SW 1271 (cell line): ENCODE measurements around the gene CYP2W1.

Experiments
- DNase-seq, 2 experiments: peaks; one replicate each; lab custom pipeline; 2025; lab: John Stamatoyannopoulos, UW

The CYP2W1 gene

DNA sequence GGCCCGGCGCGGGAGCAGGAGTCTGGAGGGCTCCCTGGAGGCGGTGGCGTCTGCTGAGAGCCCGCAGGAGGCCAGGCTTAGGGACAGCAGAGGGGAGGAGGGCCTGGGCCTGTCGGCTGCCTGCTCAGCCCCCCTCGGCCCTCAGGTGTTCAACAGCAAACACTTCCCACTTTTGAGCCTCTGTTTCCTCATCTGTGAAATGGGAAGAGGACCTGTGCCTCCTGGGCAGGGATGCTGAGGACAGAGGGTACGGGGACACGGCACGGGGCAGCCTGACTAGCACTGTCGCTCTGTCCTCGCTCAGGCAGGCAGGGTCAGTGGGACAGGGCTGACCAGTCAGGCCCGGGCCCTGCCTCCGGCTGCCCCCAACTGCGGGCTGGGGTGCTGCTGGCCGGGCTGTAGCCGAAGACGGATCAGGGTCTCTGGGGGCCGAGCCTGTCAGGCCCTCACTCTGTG is 663 bp downstream of the CYP2W1 start:
- DNase-seq, result no peak

- no peak for DNase-seq
Observed at GRCh38 chr7:984361-985126, 1.6 kb downstream of the CYP2W1 start.

DNA sequence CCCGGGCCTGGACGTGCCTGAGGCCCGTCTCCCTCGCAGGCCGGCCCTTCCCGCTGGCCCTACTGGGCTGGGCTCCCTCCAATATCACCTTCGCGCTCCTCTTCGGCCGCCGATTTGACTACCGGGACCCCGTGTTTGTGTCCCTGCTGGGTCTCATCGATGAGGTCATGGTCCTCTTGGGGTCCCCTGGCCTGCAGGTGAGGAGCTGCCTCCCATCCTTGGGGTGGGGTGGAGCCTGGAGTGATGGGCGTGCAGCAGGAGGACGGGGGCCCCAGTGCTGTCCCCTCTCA is 2.1 kb downstream of the CYP2W1 start:
- no peak for DNase-seq

DNA sequence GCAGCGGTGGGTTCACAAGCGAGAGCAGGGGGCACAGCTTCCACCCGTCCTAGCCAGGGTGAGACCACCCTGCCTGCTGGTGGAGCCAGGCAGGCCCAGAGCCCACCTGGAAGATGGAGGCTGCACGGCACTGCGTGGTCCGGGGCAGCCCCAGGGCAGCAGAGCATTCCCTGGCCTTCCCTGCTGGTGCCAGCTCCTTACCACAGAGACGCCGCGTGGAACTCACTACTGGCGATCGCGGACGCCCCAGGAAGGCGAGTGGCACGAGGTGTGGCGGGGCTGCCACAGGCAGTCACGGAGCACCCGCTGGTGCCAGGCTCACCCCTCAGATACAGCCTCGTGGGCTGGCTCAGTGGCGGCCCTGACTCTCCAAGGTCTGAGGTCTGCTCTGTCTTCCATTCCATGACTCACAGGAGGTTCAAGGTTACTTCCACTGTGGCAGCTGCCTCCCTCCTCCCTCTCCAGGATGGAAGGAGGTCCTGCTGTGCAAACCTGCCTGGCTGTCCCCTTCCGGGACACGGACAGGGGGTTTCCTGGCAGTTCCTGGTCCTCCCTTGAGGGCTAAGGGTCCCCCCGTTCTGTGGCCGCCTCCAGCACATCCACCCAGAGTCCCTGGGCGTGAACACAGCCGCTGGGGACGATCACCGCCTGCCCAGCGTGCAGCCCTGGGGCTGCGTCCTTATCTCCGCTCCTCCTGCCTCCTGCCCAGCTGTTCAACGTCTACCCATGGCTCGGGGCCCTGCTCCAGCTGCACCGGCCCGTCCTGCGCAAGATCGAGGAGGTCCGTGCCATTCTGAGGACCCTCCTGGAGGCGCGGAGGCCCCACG is 3.1 kb downstream of the CYP2W1 start:
- peak in 1 of 2 experiments; percentile 39 for DNase-seq

DNA sequence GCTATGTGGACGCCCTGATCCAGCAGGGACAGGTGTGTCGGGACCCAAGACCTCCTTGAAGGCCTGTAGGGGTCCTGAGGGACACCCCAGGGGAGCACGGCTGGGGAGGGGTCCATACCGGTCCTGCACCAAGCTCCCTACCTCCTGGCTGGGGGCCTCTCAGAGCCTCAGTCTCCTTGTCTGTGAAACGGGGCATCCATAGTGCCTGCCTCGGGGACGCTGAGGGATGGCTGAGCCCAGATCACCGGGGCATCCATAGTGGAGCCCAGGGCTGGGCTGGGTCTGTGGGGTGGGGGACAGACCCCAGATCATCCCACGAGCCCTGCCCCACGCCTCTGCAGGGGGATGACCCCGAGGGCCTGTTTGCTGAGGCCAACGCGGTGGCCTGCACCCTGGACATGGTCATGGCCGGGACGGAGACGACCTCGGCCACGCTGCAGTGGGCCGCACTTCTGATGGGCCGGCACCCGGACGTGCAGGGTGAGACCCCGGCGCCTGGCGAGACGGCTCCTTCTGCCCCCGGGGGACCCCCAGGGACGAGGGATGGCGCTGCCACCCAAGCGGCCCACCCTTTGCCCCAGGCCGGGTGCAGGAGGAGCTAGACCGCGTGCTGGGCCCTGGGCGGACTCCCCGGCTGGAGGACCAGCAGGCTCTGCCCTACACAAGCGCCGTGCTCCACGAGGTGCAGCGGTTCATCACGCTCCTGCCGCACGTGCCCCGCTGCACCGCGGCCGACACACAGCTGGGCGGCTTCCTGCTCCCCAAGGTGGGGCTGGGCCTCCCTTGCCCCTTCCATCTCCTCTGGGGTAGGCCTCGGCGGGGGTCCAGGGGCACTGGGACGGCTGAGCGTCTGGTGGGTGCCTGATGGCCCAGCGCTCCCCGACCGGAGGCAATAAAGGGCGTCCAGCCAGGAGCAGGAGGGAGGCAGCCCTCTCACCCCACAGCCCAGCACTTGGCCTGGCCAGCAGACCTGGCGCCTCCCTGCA is 4.1 kb downstream of the CYP2W1 start:
- DNase-seq, result no peak

- DNase-seq, result no peak
Observed at GRCh38 chr7:987909-988308, 4.9 kb downstream of the CYP2W1 start.

DNA sequence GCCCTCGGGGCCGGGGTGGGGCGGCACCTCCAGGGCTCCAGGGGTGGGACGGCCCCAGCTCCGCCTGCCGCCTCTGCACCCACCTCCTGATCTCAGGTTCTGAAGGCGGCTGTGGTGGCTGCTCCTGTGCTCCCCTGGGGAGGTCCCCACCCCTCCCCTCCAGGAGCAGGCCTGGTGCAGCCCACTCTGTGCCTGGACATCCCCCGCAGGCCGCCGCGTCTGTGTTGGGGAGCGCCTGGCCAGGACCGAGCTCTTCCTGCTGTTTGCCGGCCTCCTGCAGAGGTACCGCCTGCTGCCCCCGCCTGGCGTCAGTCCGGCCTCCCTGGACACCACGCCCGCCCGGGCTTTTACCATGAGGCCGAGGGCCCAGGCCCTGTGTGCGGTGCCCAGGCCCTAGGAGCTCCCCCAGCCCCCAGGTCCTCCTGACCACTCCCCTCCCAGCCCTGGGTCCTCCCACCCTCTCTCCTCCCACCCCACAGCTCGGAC is 5.5 kb downstream of the CYP2W1 start:
- no peak for DNase-seq

DNA sequence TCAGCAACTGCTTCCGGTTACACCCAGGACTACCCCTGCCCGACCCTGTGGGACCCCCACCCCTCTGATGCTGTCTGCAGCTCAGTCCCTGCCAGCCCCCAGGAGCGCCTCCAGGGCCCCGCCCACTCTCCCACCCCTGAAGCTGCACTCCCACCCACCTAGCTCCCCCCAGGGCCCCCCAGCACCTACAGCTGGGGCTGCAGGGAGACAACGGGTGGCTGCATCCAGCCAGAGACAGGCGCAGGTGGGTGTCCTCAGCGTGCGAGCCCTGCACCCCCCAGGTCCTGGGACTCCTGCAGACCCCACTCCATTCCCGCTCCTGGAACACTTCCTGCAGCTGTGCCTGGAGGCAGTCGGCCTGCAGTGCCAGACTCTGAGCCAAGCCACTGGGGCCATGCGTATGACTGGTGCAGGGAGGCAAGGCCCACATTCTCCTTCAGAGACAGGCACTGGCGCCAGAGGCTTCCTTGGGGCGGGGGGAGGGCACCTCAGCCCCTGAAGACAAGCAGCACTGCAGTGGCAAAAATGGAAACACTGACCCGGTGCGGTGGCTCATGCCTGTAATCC is 6.1 kb downstream of the CYP2W1 start:
- no peak for DNase-seq

- no peak for DNase-seq
Observed at GRCh38 chr7:990352-990932, 7.5 kb downstream of the CYP2W1 start.

DNA sequence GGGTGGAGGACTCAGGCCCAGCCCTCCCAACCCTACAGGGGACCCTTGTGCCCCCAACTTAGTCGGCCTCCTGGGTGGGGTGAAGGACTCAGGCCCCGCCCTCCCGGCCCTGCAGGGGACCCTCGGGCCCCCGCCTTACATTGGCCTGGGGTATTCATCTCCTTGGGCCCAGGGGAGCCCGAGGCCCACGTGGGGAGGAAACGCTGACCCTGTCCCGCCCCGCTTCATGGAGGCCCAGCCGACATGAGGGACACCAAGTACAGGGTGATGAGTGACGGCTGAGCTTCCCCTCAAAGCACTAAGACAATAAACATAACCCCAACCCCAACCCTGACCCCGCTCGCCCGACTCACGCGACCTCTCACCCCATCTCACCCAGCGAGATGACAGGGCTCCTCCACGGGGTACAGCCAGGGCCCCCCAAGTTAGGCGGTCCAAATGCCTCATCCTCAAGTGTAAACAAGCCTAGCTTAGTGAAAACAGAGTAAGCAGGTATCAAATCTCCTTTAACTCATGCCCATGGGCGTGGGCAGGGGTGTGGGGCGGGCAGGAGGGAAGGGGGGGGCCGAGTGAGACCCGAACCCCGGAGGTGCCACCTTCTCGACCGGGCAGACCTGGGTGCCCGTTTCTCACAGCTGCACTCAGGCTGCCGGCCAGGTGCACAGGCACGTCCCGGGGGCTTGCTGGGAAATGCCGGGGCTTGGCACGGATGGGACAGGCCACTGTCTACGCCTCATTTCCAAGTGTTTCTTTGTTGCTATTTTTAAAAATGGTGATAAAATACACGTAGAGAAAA is 8.2 kb downstream of the CYP2W1 start:
- DNase-seq, result no peak

- no peak for DNase-seq
Observed at GRCh38 chr7:991729-992656, 9.0 kb downstream of the CYP2W1 start.

- DNase-seq, result peak; percentile 92 to 94
Observed at GRCh38 chr7:992709-993607, 10.0 kb downstream of the CYP2W1 start.

- no peak for DNase-seq
Observed at GRCh38 chr7:994592-995308, 11.8 kb downstream of the CYP2W1 start.

DNA sequence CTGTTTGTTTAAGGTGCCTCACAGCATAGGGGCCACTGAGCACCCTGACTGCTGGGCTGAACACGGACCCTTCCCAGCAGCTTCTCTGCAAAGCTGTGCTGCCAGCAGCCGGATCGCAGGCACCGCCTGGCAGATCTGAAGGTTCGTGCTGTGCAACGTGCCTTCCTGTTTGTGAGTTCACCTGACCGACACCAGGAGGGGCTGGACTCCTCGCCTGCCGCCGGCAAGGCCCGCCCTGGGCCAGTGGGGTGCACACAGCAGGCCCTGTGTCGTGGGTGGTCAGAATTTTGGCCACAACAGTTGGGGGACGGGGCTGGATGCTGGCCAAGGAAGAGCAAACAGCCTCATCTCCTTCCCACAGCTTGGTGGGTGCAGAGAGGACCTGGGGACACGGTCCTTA is 12.6 kb downstream of the CYP2W1 start:
- no peak for DNase-seq

DNA sequence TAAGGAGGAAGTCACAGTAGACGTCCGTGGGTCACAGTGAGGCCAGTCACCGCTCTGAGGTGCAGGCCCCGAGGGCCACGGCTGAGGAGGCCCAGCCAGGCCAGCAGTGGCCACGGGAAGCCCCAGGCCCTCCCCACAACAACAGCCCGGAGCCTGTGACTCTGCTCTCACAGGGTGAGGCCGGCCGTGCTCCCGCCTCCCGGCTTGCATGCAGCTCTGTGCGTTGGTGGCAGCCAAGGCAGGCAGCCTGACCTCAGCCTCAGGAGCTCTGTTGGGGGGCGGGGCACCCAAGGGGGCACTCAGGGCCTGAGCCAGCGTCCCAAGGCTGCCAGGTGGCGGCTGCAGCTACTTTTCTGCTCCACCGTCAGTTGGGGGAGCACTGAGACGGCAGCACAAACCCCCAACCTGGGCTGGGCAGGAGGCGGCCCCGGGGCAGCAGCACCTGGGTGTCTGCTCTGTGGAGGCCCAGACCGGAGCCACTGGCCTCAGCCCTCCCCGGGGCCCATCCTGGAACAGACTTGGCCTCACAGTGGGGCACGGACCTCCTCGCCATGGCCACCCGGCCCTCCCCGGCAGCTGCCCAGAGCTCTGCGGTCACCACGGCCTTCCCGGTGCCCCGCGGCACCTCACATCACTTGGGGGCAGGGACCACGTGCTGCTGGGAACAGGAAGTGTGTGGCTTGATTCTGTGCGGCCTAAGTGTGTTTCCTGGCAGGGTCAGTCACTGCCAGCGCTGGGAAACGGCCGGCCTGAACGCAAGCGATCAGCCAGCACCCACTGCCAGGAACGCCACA is 13.3 kb downstream of the CYP2W1 start:
- DNase-seq, result no peak

DNA sequence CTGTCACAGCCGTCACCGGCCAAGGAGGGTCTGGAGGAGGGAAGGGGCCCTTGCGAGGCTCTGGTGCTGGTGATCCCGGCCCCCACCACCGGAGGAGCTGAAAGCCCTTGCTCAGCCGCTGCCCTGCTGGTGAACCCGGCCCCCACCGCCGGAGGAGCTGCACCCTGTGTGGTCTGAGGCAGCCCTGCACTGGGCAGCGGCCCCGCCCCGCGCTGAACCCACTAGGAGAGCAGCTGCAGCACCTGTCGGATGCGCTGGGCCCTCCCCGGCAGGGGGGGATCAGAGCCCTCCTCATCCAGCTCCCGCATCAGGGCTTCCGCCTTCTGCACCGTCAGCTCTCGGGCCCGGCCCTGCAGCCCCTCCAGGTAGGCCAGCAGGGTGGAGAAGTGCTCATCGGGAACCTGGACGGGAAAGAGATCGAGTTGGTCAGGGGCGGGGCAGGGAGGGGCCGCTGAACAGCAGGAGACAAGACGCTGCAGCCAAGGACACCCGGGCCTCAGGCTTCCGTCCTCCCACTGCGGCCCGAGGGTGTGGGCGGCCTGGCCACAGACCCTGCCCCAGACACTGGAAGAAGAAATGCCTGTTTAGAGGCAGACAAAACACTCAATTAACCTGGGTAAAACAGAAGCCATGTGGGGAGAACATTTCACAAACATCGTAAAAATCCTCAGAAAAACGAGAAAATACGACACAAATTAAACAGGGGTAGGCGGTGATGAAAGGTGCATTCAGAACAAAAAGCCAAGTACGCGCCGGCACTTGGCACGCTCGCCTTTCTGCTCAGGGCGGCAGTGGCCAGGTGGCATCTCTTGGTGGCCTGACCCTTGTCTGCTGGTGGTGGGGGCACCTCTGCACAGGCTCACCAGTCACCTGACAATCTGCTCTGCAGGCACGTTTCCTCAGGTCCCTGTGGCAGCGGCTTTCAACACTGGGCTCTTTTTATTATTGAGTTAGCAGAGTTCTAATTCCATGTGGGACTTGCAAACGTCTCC is 14.7 kb downstream of the CYP2W1 start:
- no peak for DNase-seq
